Endothelial cell of hepatic sinusoid (primary cell): Measurements from ENCODE around the gene HSPA12B.

ENCODE experiments used
- in situ Hi-C: cut with HindIII; loops from 2 replicates; pipeline ENCODE4 v1.10.0; 2017; ENCODE audit warnings: low sequenced_read_pairs

The HSPA12B gene

DNA sequence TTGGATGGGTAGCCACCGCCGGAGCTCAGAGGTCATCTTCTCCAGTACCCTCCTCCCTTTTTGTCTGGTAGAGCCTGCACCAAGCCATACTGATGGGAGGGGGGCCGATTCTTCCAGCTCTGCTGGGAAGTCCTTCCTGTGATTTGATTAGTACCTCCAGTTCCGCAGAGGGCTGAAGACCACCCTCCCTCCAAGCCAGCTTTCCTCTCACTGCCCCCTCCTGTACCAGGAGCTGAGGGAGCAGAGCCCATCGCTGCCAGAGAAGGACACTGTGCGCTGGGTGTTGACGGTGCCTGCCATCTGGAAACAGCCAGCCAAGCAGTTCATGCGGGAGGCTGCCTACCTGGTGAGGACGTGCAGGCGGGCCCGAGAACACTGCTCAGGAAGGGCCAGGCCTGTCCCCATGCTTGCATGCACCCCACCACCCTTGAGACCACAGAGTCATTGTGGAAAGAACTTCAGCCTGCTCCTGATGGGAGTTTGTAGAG is 13.2 kb downstream of the HSPA12B start:
- in situ Hi-C loops, result no loop called here

- in situ Hi-C loops, result no loop called here
These were observed 15.0 kb downstream of the HSPA12B start for GRCh38 chr20:3747471-3747870.

DNA sequence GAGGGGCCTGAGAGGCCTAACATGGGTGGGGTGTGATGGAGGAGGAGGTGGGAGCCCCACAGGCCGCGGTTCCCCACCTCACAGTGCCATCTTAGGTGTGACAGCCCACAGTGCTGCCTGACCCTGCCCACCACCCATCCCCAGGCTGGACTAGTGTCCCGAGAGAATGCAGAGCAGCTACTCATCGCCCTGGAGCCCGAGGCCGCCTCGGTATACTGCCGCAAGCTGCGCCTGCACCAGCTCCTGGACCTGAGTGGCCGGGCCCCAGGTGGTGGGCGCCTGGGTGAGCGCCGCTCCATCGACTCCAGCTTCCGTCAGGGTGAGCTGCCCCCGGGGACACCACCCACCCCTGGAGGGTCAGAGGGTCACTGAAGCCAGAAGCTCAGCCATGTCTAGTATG is 15.6 kb downstream of the HSPA12B start:
- in situ Hi-C loops, result no loop called here

GRCh38 chr20:3749087-3749688 is 16.7 kb downstream of the HSPA12B start:
- in situ Hi-C loops, result no loop called here

DNA sequence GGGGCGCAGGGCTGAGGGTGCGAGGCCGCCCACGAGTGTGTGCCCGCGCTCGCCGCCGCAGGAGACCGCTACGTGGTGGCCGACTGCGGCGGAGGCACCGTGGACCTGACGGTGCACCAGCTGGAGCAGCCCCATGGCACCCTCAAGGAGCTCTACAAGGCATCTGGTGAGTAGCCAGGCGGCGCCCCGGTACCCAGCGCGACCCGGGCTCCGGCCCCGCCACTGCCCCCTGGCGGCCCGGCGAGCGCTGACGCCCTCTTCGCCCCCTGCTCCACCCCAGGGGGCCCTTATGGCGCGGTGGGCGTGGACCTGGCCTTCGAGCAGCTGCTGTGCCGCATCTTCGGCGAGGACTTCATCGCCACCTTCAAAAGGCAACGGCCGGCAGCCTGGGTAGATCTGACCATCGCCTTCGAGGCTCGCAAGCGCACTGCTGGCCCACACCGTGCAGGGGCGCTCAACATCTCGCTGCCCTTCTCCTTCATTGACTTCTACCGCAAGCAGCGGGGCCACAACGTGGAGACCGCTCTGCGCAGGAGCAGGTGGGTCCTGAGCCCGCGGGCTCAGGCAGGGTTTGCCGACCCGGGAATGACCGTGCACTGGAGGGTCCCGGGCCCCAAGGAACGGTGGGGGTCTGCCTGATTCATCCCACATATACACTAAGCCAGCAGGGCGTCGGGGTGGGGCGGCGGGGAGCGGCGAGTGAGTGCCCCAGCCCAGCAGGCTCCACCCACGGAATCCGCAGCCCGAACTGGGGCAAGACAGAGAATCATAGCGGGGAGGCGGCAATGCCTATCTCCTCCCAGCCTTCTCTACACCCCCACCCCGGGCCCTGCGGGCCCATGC is 17.4 kb downstream of the HSPA12B start:
- in situ Hi-C loops, result no loop called here

DNA sequence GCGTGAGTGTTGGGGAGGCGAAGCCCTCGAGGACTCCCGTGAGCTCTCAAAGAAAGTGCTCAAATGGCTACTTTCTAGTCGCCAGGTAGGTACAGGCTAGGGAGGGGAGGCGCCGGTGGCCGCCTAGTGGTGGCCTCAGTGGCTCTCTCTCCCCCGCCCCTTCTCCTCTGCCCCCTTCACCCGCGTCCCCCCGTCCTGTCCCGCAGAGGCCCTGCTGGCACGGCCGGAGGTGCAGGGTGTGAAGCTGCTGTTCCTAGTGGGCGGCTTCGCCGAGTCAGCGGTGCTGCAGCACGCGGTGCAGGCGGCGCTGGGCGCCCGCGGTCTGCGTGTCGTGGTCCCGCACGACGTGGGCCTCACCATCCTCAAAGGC is 18.8 kb downstream of the HSPA12B start:
- in situ Hi-C loops, result no loop called here

DNA sequence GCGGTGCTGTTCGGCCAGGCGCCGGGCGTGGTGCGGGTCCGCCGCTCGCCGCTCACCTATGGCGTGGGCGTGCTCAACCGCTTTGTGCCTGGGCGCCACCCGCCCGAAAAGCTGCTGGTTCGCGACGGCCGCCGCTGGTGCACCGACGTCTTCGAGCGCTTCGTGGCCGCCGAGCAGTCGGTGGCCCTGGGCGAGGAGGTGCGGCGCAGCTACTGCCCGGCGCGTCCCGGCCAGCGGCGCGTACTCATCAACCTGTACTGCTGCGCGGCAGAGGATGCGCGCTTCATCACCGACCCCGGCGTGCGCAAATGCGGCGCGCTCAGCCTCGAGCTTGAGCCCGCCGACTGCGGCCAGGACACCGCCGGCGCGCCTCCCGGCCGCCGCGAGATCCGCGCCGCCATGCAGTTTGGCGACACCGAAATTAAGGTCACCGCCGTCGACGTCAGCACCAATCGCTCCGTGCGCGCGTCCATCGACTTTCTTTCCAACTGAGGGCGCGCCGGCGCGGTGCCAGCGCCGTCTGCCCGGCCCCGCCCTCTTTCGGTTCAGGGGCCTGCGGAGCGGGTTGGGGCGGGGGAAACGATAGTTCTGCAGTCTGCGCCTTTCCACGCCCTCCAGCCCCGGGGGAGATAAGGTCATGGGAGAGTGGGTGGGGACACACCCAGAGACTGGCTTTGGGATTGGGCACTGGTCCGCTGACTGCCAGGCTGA is 19.3 kb downstream of the HSPA12B start:
- in situ Hi-C loops, result no loop called here

DNA sequence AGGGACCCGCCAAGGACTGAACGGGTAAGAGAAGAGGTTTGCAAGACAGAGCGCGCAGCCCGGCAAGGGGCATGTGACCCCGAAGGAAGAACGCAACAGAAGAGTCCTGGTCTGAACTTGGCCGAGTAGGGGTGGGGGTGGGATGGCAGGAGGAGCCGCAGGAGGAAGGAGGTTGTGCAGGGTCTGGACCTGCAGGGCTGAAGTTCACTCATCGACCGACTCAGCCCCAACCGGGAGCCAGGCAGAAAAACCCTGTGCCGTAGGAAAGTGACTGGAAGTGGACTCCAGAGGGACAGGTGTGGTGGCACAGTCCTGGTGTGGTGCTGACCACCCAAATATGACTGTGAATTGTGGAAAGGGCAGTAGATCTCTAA is 19.9 kb downstream of the HSPA12B start:
- in situ Hi-C loops, result no loop called here

DNA sequence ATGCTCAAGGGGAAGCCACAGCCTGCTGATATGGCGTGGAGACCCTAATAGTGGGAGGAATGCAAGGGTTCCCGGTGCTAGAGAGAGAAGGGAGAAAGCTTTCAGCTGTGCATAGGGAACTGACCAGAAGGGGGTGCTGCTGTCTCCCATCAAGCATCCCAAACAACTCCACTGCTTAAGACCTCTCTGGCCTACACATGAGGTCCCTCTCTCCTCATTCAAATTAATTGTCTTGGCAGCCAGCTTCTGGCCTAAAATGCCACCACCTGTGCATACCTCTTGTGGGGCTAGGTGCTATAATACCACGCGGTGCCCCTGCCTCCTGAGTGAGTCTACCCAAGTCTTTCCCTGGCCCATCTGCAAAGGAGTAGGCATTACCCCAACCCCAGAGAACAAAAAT is 20.6 kb downstream of the HSPA12B start:
- in situ Hi-C loops, result no loop called here

DNA sequence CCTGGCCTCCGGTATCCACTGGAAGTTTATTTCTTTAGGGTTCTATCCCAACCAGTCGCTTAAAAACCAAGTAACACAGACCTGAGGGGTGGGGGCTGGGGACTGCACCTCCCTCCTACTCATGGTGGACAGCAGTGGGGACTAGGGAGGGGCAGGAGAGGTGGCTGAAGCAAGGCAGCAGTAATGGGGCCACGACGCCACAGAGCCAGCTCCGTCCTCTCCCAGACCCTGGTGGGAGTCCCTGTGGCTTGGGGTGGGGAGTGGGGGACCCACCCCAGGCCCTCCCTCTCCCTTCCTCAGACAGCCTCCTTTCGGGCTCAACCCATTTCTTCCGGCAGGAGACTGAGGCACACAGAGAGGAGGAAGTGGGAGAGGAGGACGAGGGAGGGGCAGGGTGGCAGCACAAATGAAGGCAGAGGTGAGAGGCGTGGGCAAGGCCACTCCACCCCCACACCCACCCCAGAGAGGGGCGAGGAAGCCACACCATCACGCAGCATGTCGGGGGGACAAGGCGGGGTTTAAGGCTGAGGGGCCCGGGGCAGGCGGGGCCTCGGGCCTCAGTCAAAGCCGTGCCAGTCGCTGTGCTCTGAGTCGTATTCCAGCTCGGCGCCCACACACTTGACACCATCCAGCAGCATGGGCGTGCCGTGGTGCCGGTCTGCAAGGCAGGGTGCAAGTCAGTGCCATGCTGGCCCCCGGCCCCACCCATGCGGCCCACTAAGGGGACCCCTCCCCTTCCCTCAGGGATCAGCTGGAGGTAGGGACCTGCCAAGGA is 21.2 kb downstream of the HSPA12B start:
- in situ Hi-C loops, result no loop called here

GRCh38 chr20:3754276-3754630 is 21.8 kb downstream of the HSPA12B start:
- in situ Hi-C loops, result no loop called here

- in situ Hi-C loops, result no loop called here
These were observed 22.8 kb downstream of the HSPA12B start for GRCh38 chr20:3755269-3755668.

- in situ Hi-C loops, result no loop called here
These were observed 23.5 kb downstream of the HSPA12B start for GRCh38 chr20:3755814-3756480.

GRCh38 chr20:3757268-3757667 is 24.8 kb downstream of the HSPA12B start:
- in situ Hi-C loops, result no loop called here

DNA sequence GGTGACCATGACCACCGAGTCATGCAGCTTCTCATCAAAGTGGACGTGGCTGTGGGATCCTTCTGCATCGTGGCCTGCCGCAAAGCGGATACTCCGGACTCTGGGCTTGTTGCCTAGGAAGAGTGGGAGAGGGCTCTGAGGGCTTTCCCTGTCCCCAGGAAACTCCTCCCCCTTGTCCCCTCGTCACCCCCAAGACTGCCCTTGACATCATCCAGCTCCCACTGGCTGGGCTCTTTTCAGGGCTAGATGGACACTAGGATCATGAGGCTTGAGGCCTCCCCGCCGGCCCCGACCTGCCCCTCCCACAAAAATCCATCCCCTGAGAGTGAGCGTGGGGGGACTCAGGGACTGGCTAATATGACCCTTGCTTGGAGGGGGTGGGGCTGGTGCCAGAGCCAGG is 26.1 kb downstream of the HSPA12B start:
- in situ Hi-C loops, result no loop called here

DNA sequence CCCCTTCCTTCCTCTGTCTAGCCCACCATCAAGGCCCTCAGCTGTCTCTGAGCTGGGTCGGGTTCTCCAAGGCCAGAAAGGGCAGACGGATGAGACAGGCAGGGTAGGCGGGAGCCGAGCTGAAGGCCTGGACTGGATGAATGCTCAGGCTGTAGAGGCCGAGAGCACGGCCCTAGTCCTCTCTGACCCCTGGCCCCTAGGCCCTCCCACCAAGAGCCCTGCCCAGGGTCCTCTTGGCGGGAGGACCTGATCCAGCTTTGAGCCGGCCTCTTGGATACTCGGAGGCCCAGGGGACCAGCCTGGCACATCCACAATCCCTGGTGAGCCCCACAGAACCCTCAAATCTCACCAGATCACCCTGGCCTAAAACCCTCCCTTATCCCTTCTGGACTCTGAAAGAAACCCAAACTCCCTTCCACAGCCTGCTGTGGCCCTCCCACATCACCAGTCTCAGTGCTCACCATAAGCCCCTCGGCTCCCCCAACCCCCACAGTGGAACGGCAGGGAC is 26.9 kb downstream of the HSPA12B start:
- in situ Hi-C loops, result no loop called here

DNA sequence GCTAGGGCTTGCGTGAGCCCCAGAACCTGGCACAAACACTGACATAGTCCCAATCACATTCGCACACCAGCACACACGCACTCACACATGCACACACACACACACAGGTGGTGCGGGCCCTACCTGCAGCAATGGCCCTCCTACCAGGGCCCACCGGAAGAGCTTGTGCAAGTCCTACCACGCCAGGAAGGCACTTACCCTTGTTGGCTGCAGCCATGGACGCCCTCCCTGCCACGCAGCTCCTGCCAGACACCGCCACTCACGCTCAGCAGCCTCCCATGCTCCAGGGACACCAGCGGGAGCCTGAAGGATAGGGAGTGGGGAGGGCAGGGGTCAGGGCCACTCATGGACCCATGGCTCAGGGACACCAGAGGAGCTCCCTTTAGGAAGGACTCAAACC is 27.4 kb downstream of the HSPA12B start:
- in situ Hi-C loops, result no loop called here

DNA sequence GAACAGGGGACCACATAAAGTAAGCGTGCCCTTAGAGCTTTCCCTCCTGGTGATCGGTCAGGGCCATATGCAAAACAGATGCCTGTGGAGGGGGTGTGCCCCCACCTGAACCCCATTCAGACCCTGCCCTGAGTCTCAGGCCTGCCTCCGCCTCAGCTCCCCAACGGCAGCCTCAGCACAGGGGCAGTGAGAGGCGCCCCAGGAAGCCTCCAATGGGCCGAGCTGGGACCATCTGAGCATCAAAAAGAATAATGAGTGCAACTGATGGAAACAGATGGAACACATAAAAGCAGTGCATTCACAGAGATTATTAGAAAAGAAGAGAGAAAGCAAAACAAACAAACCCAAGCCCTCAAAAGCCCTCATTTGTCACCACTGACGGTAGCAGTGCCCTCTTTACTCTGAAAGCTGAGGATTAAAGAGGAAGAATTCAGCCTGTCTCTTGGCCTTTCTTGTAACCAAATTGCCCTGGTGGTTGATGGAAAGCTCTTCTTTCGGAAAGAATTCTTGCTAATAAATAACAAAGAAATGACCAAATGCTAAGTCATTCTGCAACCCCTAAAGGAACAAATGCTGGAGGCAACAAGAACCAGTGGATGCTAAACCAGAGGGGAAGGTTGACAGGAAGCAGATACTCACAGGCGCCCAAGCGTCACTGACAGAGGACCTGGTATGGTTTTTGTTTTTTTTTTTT is 28.3 kb downstream of the HSPA12B start:
- in situ Hi-C loops, result no loop called here

DNA sequence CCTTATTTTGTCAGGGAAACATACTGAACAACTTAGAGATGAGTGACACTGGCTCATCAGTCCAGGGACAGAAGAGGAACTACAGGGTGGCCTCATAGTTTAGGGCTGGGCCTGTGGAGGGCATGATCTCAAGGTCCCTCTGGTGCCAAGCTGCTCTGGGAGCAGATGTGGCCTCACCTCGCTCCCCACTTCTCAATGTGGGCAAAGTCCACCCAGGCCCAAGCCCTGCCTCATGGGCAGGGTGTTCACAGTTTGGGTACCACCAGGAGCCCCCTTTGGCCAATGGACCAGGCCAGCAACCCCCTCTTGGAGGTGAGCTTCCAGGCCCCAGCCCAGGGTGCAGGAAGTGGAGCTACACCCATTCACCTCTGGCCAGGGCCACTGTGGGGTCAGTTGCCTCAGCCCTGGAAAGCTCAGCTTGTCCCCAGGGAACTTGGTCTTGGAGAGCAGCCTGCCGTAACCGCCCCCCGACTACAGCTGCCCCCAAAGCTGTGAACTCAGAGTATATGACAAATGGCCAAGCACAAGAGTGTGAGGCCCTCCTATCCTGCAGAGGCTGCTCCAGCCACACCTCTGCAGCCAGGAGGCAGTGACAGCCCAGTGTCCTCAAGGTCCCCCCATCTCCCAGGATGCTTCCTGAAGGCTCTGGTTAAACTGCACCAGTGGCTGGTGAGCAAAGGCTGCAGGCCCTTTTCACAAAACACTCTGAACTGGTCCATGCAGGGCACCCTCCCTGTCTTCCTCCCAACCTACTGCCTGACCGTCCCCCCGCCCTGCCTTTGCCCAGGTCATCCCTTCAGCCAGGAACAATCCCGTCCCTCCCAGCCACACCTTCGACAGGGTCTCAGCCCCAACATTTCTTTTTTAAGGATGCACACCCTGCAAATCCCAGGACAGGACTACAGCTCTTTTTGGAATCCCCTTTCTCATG is 31.5 kb downstream of the HSPA12B start:
- in situ Hi-C loops, result no loop called here
